GM18873 (cell line): Measurements from ENCODE around the gene NINJ1.
A peak's percentile ranks its signal among the peaks of the same experiment; 100 is the strongest.
"Not testable (repeated sequence)": the region's sequence is repeated elsewhere in the genome, so short reads cannot be mapped to it uniquely, and the experiment has no call there.

Experiments
- ATAC-seq: cut with Tn5 transposase; IDR thresholded peaks from one replicate; pipeline ENCODE4 v1.9.1; 2021; ENCODE audit warnings: mild to moderate bottlenecking, moderate library complexity, moderate number of reproducible peaks; ENCODE audit not compliant: unreplicated experiment, low FRiP score

Gene NINJ1

DNA sequence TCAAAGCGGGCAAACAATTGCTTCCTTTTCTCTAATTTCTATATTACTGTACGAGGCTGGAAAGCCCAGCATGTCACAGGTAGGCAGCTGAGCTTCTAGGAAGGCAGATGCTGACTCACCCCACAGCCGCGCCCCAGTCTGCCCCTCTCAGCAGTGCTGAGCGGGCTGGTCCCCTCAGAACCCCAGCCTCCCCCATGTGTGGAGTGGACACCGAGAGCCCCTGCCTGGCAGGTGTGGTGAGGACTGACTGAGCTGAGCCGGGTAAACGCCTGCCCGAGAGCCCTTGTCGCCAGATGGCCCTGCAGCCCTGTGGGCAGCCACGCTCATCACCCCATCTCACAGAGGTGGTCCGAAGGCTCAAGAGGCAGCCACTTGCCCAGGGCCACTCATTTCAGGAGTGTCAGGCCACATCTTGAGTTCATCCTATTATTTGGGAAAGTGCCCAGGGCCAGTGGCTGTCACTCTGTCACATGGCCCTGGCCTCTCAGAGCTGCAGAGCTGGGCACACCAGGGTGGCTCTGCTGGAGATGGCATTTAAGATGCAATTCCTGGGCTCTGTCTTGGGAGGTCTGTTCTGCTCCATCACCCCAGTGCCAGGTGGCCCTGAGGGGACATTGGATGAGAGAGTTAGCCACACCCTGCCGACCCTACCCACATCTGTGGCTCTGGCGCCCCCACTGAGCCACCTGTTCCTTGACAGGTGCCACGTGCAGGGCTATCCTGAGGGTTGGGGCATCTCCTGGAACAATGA is 25.6 kb downstream of the NINJ1 start:
- no peak for ATAC-seq

DNA sequence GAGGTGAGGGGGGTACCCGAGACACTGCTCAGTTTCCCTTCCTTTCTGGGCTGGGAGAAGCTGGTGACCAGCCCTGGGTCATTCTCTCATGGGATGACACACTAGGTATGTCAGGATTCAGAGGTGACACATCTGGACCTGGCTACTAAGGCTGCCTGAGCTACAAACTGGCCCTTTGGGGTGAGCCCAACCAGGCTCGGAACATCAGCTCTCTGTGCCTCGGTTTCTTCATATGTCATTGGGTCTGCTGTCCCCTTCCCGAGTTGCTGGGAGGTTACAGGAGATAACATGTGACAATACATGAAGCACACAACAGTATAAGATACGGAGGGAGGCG is 26.3 kb downstream of the NINJ1 start:
- ATAC-seq = no peak

DNA sequence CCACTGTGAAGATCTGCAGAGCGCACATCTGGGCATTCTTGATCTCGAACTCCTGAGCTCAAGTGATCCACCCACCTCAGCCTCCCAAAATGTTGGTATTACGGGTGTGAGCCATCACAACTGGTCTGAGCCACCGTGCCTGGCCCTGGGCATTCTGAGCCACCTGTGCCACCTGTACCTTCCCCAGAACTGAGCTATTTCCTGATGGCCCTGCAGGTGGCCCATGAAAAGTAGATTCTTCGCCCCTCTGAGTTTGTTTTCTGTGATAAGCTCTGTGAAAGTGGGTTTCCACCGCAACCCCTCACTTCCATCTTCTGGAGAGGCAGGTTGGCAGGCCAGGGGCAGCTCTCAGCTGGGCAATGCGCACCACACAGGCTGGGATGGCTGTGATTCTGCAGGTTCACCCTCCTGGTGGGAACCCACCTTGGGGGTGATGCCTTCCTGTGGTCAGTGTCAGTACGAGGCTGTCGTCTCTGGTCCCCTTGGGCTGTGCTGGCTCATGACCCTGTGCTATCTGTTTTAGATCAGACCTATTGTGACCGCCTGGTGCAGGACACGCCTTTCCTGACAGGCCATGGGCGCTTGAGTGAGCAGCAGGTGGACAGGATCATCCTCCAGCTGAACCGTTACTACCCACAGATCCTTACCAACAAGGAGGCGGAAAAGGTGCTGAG is 26.8 kb downstream of the NINJ1 start:
- no peak for ATAC-seq

DNA sequence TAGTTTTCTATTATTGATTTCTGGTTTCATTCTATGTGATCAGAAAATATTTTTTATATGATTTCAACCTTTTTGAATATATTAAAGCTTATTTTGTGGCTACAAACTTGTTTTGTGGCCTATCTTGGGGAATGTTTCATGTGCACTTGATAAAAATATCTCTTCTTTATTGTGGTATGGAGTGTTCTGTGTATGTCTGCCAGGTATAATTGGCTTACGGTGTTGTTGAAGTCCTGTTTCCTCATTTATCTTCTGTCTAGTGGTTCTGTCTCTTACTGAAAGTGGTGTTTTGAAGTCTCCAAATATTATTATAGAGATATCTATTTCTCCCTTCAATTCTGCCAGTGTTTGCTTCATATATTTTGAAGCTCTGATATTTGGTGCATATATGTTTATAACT is 28.4 kb downstream of the NINJ1 start:
- no peak for ATAC-seq

DNA sequence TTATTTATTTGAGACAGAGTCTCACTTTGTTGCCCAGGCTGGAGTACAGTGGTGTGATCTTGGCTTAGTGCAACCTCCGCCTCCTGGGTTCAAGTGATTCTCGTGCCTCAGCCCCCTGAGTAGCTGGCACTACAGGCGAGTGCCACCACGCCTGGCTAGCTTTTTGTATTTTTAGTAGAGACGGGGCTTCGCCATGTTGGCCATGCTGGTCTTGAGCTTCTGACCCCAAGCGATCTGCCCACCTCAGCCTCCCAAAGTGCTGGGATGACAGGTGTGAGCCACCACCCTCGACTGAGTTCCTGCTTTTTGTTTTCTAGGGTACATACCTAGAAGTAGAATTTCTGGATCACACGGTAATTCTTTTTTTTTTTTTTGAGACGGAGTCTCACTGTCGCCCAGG is 33.0 kb downstream of the NINJ1 start:
- ATAC-seq = not testable (repeated sequence)

DNA sequence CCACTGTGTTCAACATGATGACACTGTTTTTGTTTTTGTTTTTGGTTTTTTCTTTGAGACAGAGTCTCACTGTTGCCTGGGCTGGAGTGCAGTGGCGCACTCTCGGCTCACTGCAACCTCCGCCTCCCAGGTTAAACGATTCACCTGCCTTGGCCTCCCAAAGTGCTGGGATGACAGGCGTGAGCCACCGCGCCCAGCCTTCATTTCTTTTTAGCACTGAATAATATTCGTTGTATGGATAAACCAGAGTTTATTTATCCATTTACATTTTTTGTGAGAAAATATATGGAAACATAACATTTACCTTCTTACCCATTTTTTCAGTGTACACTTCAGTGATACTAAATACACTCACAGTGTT is 33.8 kb downstream of the NINJ1 start:
- no peak for ATAC-seq

DNA sequence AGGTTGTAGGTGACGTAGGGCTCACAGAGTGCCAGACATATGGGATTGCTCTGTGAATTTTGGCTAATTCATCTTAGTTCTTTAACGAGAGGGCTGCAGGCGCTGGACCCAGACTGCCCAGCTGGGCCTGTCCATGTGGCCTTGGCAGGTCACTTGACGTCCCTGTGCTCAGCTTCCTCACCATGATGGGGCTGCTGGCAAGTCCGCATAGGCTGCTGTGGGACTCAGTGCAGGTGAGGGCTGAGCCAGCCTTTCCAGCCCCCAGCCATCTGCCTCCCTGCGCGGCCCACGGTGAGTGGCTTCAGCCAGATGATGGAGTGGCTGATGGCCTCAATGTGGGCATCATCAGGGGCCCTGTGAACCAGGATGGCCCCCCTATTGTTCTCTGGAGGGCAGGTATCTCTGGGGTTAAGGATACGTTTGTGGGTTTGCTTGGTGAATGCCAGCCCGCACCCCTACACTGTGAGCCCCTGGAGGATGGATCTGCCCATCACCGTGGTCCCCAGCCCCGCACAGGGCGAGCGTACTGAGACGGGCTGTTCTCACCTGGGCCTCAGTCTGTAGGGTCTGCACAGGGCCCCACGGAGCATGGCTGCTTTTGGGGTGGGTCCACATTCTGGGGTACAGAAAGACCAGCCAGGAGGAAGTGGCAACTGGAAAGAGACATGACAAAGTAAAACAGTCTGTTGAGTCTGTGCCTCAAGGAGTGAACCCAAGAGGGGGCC is 34.3 kb downstream of the NINJ1 start:
- ATAC-seq = no peak

DNA sequence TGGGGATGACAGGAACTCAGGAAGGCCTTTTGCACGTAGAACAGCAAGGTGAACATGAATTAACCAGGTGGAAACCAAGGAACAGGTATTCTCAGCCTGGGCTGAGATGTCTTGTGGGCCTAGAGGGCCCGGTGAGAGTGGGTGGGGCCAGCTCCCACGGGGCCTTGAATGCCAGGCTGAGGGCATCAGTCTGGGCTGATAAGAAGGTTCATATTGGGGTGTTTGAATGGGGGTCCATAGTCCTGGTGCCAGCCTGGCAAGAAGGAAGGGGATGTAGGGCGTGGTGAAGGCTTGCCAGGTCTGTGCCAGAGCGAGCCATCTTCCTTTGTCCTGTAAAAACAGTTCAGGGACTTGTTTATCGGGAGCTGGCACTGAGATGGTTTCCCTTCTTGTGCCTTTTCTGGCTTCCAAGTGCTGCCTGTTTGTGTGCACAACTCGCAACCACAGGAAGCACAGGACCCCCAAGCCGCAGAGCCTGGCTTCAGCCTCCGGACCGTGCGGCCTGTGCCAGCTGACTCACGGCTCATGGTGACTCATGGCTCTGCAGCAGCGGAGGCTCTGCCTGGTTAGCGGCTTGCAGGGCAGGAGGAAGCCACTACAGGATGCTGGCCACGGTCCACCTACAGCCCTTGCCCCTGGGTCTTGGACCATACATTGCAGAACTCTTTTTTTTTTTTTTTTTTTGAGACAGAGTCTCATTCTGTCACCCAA is 35.7 kb downstream of the NINJ1 start:
- no peak for ATAC-seq

DNA sequence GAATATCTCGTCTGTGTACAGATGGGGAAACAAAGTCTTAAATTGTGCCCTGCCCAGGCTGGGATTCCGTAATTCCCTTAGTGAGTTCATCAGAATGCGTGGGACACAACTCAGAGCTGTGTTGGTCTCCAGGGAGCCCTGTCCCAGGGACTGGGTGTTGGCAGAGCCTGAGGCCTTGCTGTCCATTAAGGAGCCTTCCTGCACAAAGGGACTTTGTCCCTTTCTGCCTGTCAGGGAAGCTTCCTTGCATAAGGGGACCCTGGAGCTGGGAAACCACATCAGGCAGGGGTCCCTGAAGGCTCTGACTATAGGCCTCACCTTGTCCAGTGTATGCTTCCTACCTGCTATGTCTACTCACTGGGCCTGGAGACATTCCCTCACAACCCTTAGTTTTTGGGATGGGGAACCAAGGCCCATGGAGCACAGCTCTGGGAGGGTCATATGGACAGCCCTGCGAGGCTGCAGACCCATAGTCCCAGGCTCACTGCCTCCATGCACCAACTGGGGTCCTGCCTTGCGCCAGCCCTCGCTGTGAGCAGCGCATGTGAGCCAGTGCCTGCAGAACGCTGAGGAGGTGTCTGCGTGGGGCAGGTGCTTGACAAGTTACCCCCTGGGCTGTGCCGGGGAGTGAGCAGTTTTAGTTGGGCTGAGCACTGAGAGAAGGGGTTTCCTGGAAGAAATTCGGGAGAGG is 36.4 kb downstream of the NINJ1 start:
- no peak for ATAC-seq

DNA sequence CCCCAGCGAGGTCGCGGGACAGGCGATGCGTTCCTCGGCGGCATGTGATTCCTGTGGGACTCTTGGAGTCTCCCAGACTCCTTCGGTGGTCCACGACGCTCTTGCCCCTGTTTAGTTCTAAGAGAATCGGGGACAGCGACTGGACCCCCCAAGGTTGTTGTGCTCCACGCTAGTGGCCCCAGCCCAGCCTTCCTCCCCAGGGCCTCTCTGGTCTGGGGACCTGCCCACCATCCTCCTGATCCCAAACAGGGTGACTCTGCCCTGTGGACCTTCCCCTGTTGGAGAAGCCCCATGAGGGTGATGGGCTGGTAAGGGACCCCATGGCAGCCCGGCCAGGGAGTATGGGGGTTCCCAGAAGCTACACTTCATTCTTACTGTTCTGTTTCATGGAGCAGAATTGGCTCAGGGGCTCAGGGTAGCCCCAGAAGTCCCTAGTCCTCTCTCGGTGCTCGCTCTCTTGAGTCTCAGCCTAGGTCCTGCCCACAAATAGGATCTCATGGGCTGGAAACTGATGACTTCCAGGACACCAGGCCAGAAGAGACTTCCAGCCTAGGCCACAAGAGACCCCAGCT is 37.2 kb downstream of the NINJ1 start:
- ATAC-seq = no peak

DNA sequence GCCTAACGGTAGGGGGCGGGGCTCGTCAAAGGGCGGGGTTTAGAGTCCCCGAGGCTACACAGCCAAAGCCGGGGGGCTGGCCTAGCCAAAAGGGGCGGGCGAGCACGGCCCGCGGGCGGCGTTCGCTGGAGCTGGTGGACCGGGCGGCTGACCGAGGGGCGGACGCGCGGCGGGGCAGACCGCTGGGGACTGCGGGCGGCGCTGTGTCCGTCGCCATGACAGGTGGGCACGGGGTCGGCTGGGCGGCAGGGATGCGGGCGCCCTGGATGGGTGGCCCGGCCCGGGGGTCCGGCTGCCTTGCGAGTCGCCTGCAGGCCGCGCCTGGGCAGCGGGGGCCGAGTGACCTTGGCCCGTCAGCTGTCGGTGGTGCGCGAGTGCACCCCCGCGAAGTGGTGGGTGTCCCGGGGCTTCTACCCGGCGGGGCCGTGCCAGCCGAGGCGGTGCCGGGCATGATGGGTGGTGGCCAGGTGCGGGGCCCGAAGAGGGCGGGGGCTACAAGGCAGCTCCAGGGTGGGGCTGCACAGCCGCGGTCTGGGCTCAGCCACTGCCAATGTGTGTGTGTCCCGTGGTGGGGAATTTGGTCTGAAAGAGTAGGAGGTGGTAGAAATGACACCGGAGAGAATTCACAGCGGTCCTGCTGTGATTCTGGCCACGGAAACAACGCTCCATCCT is 37.8 kb downstream of the NINJ1 start, which contains the start of gene CARD19:
TSS of gene CARD19 (plus strand) at position 87 of the 672 bp plus-strand sequence. CDS start at position 216, 129 bp downstream.
- ATAC-seq = peak; percentile 10

DNA sequence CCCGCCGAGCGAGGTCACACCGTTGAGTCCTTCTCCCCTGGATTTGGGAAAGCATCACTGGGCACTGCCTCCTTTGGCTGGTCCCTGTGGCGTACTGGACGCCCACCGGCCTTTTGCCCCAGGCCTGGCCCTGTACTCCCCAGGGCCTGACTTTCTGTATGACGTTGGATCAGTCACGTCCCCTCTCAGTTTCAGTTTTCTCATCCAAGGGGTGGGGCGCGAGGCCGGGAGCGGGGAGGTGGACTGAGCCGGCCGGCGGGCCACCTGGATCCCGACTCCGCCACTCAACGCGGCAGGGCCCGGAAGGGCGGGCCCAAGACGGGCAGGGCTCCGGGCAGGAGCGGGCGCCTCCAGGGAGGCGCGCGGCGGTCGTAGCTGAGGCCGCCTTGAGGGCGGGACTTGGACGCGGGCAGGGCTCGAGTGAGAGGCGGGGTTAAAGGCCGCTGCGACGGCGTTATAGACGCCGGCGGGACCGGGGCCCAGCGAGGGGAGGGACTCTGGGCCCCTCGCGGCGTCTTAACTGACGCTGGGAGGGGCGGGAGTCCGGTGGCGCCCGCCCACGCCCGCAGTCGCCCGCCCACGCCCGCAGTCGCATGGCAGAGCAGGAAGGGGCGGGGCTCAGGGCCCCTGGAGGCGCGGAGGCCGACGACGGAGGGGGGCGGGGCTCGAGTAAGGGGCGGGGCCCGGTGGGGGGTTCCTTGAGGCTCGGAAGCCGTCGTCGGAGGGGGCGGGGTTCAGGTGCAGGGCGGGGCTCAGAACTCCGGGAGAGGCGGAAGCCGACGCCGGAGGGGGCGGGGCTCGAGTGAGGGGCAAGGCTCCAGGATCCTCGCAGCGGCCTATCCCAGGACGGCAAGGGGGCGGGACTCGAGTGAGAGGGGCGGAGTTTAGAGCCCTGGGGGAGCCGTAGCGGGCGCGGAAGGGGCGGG is 38.6 kb downstream of the NINJ1 start:
- peak; percentile 43 for ATAC-seq

DNA sequence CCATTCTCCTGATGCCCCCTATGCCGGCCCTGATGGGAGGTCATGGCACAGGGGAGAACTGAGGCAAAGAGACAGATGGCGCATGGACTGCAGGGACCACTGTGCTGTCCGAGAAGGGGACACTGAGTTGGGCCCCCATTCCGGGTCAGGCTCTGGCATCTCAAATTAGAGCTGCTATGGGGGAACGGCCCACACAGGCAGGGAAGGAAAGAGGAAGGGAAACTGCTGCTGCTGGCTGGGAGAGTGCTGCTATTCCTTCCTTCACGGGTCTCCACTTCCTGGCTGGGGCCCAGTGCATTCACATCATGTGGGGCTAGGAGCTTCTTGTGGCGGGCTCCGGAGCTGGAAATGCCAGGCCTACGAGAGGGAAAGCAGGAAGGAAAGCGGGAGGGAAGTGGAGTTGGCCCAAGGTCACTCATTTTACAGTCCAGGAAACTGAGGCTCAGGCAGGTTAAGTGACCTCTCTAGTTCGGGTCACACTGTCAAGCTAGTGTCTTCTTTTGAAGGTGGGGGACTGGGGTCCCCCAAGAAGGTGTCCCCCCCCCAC is 39.3 kb downstream of the NINJ1 start:
- ATAC-seq = no peak

DNA sequence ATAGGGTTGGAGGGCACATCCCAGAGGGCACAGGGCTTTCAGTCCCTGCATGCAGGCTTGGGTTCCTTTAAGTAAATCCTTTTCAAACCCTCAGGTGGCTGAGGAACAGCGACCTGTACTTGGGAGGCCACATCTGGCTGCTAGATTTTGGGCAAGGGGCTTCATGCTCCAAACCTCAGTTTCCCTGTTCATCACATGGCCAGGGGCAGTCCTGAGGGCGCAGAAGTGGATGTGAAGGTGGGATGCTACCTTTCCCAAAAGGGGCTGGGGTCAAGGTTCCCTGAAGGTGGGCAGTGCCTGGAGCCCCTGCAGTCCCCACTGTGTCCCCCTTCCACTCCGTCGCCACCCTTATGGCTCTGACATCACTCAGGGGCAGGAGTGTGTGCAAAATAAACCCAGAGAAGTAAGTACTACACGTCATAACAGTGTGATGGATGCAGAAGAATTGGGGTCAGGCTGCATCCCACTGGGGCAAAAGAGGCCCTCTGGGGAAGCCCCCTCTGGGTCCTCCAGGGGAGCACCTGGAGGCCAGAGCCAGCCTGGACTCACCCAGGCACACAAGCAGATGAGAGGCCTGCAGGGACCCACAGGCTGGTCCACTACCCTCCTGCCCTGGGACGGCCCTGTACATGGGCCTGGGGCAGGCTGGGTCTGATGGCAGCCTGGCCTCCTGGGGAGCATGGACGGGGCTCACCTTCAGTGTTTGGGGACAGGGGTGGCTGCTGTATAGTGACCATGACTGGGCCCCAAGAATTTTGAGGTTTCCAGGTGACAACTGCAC is 40.0 kb downstream of the NINJ1 start:
- ATAC-seq = no peak

DNA sequence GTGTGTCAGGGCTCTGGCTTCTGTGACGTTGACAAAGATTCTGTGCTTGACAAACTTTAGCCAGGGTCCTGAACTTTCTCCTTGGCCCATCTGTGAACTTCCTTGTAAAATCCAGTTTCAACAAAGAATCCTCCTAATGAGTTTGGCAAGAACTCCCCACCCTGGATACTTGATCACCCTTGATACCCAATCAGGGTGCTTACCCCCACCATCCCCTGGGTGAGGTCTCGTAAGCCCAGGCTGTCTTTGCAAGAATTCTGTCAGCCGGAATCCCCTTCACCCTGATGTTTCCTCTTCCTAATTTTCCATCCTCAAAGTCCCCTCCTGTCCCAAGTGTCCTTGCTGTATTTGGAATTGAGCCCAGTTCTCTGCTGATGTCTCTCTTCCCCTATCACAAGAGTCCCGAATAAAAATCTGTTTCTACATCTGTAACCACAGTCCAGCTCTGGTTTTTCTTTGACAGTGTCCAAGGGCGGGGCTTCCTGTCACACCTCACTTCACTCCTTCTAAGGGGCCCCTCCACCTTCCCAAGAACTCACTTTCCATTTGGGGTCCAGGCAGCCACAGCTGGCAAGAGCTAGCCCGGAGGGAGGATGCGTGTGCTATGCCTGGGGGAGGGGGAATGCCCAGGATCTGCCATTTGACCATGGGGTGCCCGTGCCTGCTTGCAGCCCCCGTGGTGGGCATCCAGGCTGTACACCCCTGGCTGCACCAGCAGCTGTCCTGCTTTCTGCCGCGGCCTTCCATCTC is 40.7 kb downstream of the NINJ1 start:
- ATAC-seq = no peak

DNA sequence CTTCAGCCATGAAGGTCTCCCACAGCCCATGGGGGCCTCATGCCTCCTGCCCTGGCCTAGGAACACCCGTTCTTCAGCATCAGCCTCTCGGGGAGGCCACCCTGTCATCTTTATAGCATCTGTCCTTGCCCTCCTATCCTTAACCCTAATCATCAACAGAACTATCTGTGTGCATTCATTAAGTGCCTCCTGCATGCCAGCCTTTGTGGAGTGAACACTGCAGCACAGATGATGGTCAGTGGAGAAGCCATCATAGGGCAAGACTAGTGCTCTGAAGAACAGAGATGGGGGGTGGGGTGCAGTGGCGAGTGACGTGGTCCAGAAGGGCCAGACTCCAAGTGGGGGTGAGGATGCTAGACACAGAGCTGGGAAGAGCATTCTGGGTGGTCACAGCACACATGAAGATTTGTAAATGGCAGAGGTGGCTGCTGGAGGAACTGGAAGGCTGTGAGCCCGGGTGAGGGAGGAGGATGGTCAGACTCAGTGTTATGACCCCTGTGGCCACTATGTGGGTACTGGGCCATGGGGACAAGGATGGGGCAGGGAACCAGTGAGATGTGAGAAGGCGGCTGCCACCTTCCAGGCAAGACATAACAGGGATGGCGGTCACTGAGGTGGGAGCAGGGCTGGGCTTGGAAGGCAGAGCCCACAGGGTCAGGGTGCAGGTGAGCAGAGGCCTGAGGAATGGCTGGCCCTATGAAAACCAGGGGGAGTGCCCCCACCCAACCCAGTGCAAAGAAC is 41.6 kb downstream of the NINJ1 start:
- ATAC-seq = no peak
